Glomerular visceral epithelial cell (primary cell): ENCODE measurements around the gene CASP10.
"Not testable (repeated sequence)": the region's sequence is repeated elsewhere in the genome, so short reads cannot be mapped to it uniquely, and the experiment has no call there.

ENCODE experiments used
- DNase-seq: peaks from one replicate; pipeline ENCODE4 v3.0.0-alpha.2; 2016; ENCODE audit errors: extremely low spot score

The CASP10 gene

GRCh38 chr2:201233192-201233811 lies 50.4 kb downstream of the CASP10 start:
- DNase-seq: peak; percentile 92

- DNase-seq: no peak
These were observed 51.1 kb downstream of the CASP10 start for GRCh38 chr2:201233812-201234662.

GRCh38 chr2:201234663-201235135 lies 51.8 kb downstream of the CASP10 start:
- no peak for DNase-seq

- peak; percentile 82 for DNase-seq
These were observed 53.2 kb downstream of the CASP10 start for GRCh38 chr2:201235860-201236811.

GRCh38 chr2:201237486-201238123 lies 54.7 kb downstream of the CASP10 start:
- DNase-seq: no peak

GRCh38 chr2:201239167-201239935 lies 56.4 kb downstream of the CASP10 start:
- DNase-seq: not testable (repeated sequence)

- no peak for DNase-seq
These were observed 59.8 kb downstream of the CASP10 start for GRCh38 chr2:201242571-201243277.

- DNase-seq: no peak
These were observed 61.9 kb downstream of the CASP10 start for GRCh38 chr2:201244829-201245228.

- no peak for DNase-seq
These were observed 63.3 kb downstream of the CASP10 start for GRCh38 chr2:201246280-201246679.

GRCh38 chr2:201248288-201248844 lies 65.4 kb downstream of the CASP10 start:
- no peak for DNase-seq

GRCh38 chr2:201249889-201250288 lies 66.9 kb downstream of the CASP10 start:
- no peak for DNase-seq

GRCh38 chr2:201250741-201251140 lies 67.8 kb downstream of the CASP10 start:
- no peak for DNase-seq

GRCh38 chr2:201254081-201254730 lies 71.3 kb downstream of the CASP10 start:
- DNase-seq: no peak

GRCh38 chr2:201255408-201256033 lies 72.6 kb downstream of the CASP10 start:
- no peak for DNase-seq

GRCh38 chr2:201256082-201256481 lies 73.1 kb downstream of the CASP10 start:
- no peak for DNase-seq

GRCh38 chr2:201257381-201257955 lies 74.5 kb downstream of the CASP10 start:
- DNase-seq: no peak

GRCh38 chr2:201257956-201258665 lies 75.2 kb downstream of the CASP10 start:
- DNase-seq: peak; percentile 96
